Cerebellar nuclear complex (tissue), 1 donor: Measurements from ENCODE around the gene AP1B1.
"Not testable (repeated sequence)": the region's sequence is repeated elsewhere in the genome, so short reads cannot be mapped to it uniquely, and the experiment has no call there.

Experiments
- DNase-seq, 2 experiments: peaks; one replicate each; lab custom pipeline; 2025; lab: John Stamatoyannopoulos, UW

AP1B1 gene

GRCh38 chr22:29348956-29349355 lies 39.4 kb downstream of the AP1B1 start:
- DNase-seq: no peak

- no peak for DNase-seq
Observed at GRCh38 chr22:29348041-29348440, 40.3 kb downstream of the AP1B1 start.

- peak; percentile 55 to 82 for DNase-seq
Observed at GRCh38 chr22:29346659-29347058, 41.7 kb downstream of the AP1B1 start.

GRCh38 chr22:29345932-29346331 lies 42.4 kb downstream of the AP1B1 start:
- DNase-seq: no peak

GRCh38 chr22:29344889-29345288 lies 43.5 kb downstream of the AP1B1 start:
- DNase-seq: not testable (repeated sequence)

- DNase-seq: peak; percentile 94 to 99
Observed at GRCh38 chr22:29344137-29344536, 44.2 kb downstream of the AP1B1 start.

GRCh38 chr22:29343313-29343805 lies 45.0 kb downstream of the AP1B1 start:
- no peak for DNase-seq

GRCh38 chr22:29342577-29343312 lies 45.6 kb downstream of the AP1B1 start:
- DNase-seq: peak in 1 of 2 experiments; percentile 7

GRCh38 chr22:29342177-29342576 lies 46.2 kb downstream of the AP1B1 start:
- no peak for DNase-seq

- no peak for DNase-seq
Observed at GRCh38 chr22:29341849-29342127, 46.6 kb downstream of the AP1B1 start.

GRCh38 chr22:29341056-29341848 lies 47.1 kb downstream of the AP1B1 start:
- no peak for DNase-seq

- DNase-seq: no peak
Observed at GRCh38 chr22:29340566-29340965, 47.8 kb downstream of the AP1B1 start.

GRCh38 chr22:29339381-29340235 lies 48.8 kb downstream of the AP1B1 start:
- DNase-seq: no peak

- no peak for DNase-seq
Observed at GRCh38 chr22:29338398-29338797, 50.0 kb downstream of the AP1B1 start.

- no peak for DNase-seq
Observed at GRCh38 chr22:29337631-29338284, 50.6 kb downstream of the AP1B1 start.

GRCh38 chr22:29336751-29337490 lies 51.4 kb downstream of the AP1B1 start:
- peak in 1 of 2 experiments; percentile 12 for DNase-seq

GRCh38 chr22:29335656-29336055 lies 52.7 kb downstream of the AP1B1 start:
- no peak for DNase-seq

- DNase-seq: peak in 1 of 2 experiments; percentile 14
Observed at GRCh38 chr22:29334696-29335344, 53.5 kb downstream of the AP1B1 start.

GRCh38 chr22:29334148-29334547 lies 54.2 kb downstream of the AP1B1 start:
- DNase-seq: no peak

- no peak for DNase-seq
Observed at GRCh38 chr22:29332886-29333496, 55.4 kb downstream of the AP1B1 start.
